ENCODE data around the gene LRRC7.

DNA sequence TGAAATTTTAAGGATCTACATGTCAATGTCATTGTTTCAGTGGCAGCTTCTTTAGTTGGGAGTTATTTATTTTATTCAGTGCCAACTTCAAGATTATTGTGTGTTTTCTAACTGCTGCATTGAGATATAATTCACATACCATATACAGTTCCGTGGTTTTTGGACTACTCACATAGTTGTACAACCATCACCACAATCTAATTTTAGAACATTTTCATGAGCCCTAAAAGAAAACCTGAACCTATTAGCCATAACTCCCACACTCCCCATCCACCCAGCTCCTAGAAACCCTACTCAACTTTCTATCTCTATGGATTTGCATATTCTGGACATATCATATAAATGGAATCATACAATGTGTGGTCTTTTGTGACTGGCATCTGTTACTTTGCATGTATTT is 417.7 kb downstream of the LRRC7 start:
- no peak for TF ChIP-seq POLR2A (IDR thresholded peaks at IDR 0.05; ENCODE audit: low read depth, low read length)
- TF ChIP-seq TAF1 (IDR thresholded peaks at IDR 0.05; ENCODE audit: borderline replicate concordance, low read depth, low read length): no peak
- no peak for TF ChIP-seq POLR2AphosphoS5 (IDR thresholded peaks at IDR 0.05; ENCODE audit: low read depth, low read length)

All from GM12892 (cell line).